ENCODE results near the gene GASK1A.

GRCh38 chr3:43089081-43089480 lies 110.0 kb downstream of the GASK1A start:
- TF ChIP-seq CTCF (conservative IDR thresholded peaks at IDR 0.05; ENCODE audit: low read length) (no peak), EZH2phosphoT487 (IDR thresholded peaks at IDR 0.05; ENCODE audit: borderline replicate concordance, low read depth, low read length) (no peak)

Data from OCI-LY7 (cell line).